ENCODE data around the gene TEX11.

DNA sequence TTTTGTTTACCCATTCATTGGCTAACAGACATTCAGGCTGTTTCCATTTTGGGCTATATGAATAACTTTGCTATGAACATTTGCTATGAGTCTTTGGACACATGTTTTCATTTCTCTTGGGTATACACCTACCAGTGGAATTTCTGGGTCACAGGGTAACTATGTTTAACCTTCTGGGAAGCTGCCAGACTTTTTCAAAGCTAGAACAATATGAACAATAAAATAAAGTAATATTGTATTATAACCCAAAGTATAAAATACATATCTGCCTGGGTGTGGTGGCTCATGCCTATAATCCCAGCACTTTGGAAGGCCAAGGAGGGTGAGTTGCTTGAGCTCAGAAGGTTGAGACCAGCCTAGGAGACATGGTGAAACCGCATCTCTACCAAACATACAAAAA lies 373.3 kb downstream of the TEX11 start:
- no peak for TF ChIP-seq POLR2AphosphoS5 (IDR thresholded peaks at IDR 0.05)
- TF ChIP-seq, protein P1, sequence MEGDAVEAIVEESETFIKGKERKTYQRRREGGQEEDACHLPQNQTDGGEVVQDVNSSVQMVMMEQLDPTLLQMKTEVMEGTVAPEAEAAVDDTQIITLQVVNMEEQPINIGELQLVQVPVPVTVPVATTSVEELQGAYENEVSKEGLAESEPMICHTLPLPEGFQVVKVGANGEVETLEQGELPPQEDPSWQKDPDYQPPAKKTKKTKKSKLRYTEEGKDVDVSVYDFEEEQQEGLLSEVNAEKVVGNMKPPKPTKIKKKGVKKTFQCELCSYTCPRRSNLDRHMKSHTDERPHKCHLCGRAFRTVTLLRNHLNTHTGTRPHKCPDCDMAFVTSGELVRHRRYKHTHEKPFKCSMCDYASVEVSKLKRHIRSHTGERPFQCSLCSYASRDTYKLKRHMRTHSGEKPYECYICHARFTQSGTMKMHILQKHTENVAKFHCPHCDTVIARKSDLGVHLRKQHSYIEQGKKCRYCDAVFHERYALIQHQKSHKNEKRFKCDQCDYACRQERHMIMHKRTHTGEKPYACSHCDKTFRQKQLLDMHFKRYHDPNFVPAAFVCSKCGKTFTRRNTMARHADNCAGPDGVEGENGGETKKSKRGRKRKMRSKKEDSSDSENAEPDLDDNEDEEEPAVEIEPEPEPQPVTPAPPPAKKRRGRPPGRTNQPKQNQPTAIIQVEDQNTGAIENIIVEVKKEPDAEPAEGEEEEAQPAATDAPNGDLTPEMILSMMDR (IDR thresholded peaks at IDR 0.05): no peak
- TF ChIP-seq POLR2A (IDR thresholded peaks at IDR 0.05): no peak
- no peak for TF ChIP-seq EP300 (IDR thresholded peaks at IDR 0.05)

Measured in suprapubic skin (tissue), 4 donors.